ENCODE results near the gene OPCML.

- TF ChIP-seq, protein P1, sequence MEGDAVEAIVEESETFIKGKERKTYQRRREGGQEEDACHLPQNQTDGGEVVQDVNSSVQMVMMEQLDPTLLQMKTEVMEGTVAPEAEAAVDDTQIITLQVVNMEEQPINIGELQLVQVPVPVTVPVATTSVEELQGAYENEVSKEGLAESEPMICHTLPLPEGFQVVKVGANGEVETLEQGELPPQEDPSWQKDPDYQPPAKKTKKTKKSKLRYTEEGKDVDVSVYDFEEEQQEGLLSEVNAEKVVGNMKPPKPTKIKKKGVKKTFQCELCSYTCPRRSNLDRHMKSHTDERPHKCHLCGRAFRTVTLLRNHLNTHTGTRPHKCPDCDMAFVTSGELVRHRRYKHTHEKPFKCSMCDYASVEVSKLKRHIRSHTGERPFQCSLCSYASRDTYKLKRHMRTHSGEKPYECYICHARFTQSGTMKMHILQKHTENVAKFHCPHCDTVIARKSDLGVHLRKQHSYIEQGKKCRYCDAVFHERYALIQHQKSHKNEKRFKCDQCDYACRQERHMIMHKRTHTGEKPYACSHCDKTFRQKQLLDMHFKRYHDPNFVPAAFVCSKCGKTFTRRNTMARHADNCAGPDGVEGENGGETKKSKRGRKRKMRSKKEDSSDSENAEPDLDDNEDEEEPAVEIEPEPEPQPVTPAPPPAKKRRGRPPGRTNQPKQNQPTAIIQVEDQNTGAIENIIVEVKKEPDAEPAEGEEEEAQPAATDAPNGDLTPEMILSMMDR (IDR thresholded peaks at IDR 0.05), result no peak
- TF ChIP-seq POLR2A (IDR thresholded peaks at IDR 0.05), result no peak
Observed at GRCh38 chr11:132971351-132971750, 561.0 kb downstream of the OPCML start.
